NCI-H2171 (cell line): Measurements from ENCODE around the gene CYP27B1.
"Not testable (repeated sequence)": the region's sequence is repeated elsewhere in the genome, so short reads cannot be mapped to it uniquely, and the experiment has no call there.

Experiments used
- DNase-seq: peaks from one replicate; lab custom pipeline; 2025; lab: John Stamatoyannopoulos, UW

CYP27B1 gene

DNA sequence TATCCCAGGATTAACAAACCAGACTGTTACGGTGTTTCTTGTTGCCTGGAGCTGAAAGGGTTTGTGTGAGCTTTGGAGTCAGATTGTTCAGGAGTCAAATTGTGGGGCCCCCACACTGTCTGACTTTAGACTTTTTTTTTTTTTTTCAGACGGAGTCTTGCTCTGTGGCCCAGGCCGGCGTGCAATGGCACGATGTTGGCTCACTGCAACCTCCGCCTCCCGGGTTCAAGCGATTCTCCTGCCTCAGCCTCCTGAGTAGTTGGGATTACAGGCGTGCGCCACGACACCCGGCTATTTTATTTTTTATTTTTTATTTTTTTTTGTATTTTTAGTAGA lies 16.6 kb upstream of the CYP27B1 start:
- no peak for DNase-seq

DNA sequence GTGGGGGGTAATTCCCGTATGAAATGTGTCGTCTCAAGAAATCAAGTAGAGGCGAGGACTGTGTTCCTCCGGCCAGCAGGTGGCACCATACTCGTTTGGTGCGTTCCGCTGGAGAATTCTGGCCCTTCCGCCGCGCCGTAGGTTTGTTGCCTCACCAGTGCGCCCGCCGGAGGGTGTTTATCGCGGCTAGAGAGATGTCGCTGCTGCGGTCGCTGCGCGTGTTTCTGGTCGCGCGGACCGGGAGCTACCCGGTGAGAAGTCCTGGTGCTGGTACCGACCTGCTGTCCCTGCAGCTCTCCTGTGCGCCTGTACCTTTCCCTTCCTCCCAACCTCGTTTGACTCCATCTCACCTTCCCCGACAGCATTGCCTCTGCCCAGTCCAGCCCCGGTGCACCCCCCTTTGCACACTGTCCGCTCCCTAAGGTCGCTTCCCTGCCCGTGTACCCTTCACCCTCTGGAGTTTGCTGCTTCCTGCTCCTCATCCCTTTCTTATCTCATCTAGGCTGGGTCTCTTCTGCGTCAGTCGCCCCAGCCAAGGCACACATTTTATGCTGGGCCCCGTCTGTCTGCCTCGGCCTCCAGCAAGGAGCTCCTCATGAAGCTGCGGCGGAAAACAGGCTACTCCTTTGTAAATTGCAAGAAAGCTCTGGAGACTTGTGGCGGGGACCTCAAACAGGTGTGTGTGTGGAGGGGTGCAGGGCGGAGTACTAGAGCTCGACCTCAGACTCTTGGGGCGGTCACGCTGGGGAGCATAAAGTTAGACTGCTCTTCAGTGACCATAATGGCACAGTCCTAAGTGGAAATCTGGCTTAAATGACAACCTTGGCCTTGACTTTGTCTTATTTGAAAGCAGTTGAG lies 16.0 kb upstream of the CYP27B1 start, which contains the start of gene TSFM:
TSFM (plus strand) TSS at position 180 of the 858 bp plus-strand sequence; CDS start at position 195, 15 bp downstream.
- DNase-seq, result peak; percentile 93

DNA sequence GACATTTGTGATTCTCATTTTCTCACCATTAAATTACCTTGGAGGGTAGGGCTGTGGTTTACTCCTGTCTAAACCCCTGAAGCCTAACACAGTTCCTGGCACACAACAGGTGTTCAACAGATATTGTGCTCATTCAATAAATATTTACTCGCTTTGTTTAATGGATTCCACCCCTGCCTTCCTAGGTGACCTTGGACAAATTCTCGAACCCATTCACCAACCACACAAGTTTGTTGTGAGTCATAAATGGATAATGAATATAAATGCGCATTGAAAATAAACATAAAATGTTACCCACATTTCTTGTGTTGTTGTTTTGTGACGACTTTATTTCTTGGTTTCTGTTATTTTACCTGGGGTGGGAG lies 15.3 kb upstream of the CYP27B1 start:
- no peak for DNase-seq

DNA sequence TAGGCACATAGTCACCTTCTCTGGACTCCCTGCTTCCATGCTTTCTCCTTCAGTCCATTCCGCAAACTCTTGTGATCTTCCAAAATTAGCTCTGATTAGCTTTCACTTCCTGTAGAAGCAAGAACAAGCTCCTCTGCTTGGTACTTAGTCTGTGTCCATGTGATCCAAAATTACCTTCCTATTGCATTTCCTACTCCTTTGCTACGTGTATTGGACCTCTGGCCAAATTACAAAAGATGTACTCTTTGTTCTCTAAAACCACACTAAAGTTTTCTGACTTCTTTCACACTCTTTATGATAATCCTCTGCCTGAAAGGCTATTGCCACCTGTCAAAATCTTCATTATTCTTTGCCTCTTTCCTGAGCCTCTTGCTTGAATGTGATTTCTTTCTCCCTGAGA lies 14.9 kb upstream of the CYP27B1 start:
- no peak for DNase-seq

DNA sequence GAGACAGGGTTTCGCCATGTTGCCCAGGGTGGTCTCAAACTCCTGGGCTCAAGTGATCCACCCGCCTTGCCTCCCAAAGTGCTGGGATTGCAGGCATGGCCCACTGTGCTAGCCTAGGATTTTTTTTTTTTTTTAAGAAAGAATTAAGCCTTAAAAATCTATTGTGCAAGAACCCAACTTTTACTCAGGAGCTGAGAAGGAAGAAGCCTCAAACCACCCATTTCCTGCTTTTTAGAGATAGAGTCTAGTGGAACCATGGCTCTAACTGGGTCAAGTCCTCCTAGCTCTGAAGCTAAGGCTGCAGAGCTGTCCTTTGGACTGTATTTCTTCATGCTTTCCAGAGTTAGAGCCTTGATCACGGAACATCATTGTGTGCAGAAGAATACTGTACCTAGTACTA lies 14.4 kb upstream of the CYP27B1 start:
- DNase-seq, result no peak

- DNase-seq, result no peak
Measured at GRCh38 chr12:57780284-57780897, 13.5 kb upstream of the CYP27B1 start.

- DNase-seq, result no peak
Measured at GRCh38 chr12:57779736-57780135, 12.9 kb upstream of the CYP27B1 start.

DNA sequence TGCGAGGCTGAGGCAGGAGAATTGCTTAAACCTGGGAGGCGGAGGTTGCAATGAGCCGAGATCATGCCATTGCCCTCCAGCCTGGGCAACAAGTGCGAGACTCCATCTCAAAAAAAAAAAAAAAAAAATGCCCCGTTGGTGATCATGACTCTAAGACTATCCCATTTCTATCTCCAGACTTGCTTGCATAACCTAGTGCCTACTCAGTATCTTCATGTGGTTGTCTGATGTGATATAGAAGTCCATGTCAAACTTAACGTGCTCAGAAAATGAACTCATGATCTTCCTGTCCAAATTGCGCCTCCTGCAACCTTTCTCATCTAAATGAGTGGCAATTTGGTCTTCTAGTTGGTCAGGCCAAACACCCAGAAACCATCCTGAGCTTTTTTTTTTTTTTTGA lies 11.0 kb upstream of the CYP27B1 start:
- no peak for DNase-seq

DNA sequence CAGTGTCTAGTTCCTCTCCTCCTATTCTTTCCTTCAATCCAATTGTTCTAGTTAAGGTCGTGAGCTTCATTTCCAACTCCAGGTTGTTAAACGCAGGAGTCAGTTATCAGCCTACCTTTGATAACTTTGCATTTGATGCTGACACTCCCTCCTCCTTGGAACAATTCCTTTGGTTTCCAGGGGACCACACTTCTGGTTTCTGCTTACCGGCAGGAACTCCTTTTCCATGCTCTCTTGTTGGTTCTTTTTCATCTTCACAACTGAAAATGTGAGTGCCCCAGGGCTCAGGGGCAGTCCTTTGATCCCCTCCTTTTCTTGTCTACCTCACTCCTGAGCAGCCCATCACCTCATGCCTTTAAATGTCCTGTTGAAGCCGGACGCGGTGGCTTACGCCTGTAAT lies 10.5 kb upstream of the CYP27B1 start:
- DNase-seq, result no peak

GRCh38 chr12:57776247-57776587 lies 9.3 kb upstream of the CYP27B1 start:
- no peak for DNase-seq

DNA sequence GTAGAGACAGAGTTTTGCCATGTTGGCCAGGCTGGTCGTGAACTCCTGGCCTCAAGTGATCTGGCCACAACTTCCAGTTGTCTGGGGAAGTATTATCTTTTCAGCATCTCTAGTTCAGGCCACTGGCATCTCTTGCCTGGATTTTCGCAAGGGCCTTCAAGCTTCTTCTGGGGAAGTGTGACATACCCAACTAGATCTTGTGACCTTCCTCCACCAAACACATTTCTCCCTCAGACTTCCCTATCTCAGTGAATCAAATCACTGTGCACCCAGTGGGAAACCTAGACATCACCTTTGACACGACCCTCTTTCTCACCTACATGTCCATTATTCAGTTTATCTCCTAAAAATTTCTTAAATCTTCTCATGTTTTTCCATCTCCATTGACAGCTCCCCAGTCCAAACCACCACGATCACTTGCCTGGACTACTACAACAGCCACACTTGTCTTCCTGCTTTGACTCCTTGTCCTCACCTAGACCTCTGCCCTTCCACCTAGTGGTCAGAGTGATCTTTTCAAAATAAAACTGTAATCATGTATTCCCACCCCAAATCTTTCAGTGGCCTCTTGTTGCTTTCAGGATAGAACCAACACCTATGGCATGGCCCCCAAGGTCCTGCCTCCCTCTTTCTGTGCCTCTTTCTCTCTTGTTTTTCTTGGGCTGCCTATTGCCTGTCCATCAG lies 8.8 kb upstream of the CYP27B1 start:
- no peak for DNase-seq

GRCh38 chr12:57775044-57775443 lies 8.2 kb upstream of the CYP27B1 start:
- DNase-seq, result no peak

GRCh38 chr12:57774634-57775033 lies 7.8 kb upstream of the CYP27B1 start:
- DNase-seq, result not testable (repeated sequence)

DNA sequence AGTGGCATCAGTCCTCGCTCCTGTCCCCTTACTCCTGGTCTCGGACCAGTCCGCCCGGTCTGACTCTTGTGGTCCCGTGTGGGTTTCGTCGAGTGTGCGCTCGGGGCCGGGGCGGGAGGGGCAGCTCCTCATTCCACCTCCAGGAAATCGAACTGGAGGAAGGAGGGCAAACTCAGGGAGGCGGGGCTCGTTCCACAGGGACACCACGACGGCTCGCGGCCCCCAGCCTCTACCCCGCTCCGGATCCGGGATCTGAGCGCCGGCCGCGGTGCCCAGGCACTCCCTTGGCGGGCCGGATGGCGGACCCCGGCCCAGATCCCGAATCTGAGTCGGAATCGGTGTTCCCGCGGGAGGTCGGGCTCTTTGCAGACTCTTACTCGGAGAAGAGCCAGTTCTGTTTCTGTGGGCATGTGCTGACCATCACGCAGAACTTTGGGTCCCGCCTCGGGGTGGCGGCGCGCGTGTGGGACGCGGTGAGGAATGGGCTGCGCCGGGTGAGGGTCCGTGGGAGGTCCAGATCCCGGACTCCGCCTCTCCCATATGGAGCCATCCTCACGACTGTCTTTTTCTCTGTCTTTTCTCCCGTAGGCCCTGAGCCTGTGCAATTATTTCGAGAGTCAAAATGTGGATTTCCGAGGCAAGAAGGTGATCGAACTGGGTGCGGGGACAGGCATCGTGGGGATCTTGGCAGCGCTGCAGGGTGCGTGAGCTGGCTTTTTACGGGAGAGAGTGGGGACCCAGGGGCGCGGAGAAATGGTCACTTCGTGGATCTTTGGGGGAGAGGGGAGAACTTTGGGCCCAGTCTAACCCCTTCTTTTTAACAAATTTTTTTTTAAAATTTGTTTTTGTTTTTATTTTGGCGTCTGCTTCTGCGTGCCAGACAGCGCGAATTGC lies 5.8 kb upstream of the CYP27B1 start, which contains the start of gene EEF1AKMT3:
EEF1AKMT3 (plus strand) TSS at position 186 of the 894 bp plus-strand sequence; CDS start at position 297, 111 bp downstream.
- DNase-seq, result peak; percentile 23

DNA sequence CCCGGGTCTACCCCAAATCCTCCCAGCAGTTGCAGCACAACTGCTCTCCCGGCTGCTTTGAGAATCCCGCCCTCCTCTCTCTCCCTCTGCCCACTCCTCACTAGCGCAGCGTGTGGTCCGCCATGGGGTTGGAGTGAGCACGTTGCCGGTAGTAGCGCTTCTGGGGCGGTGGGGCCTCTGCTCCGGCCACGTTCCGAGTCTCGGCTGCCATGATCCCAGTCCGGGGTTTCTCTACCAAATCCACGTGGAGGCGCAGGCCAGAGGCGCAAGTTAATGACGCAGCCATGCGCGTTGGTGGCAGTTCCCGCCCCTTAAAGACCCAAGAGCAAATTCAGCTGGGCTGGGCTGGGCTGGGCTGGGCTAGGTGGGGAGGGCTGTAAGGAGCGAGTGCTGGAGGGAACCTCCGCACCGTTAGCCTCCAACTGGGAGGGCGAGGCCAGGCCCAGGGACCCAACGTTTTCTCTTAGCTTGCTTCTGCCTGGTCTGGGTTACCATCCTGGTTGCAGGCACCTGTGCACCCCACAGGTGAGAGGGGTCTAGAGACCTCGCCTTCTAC lies 5.1 kb upstream of the CYP27B1 start, which contains the start of gene METTL1:
METTL1 (minus strand) TSS at position 233 of the 556 bp plus-strand sequence; CDS start at position 211, 22 bp downstream.
- peak; percentile 95 for DNase-seq

DNA sequence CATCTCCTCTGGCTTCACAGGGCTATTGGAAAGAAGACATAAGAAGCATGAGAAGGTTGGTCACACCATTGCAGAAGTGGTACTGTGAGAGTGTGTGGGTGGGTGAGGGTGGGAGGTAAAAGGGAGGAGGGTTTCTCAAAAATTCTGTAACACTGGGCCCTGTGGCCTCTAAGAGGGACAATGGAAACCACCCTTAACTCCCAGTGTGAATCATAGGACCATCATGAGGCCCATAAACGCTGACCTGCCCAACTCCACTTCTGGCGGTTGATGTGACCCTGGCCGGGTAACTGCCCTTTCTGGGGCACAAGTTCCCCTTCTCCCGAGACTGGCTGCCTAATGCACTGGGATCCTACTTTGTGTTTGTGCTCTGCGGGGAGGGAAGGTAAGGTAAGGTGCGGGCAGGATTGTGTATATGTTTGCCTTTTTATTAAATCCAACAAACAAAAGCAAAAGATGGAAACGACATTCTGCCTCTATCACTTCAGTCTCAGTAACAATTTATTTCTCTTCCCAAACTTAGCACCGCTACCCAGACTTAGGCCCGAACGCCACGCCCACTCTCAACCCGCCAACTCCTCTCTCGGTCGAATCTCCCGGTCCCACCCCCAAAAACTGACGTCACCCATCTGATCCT lies 4.5 kb upstream of the CYP27B1 start:
- DNase-seq, result peak; percentile 89

GRCh38 chr12:57770734-57771133 lies 3.9 kb upstream of the CYP27B1 start:
- no peak for DNase-seq

- no peak for DNase-seq
Measured at GRCh38 chr12:57769594-57769993, 2.7 kb upstream of the CYP27B1 start.

GRCh38 chr12:57767876-57768275 lies 998 bp upstream of the CYP27B1 start:
- DNase-seq, result no peak

DNA sequence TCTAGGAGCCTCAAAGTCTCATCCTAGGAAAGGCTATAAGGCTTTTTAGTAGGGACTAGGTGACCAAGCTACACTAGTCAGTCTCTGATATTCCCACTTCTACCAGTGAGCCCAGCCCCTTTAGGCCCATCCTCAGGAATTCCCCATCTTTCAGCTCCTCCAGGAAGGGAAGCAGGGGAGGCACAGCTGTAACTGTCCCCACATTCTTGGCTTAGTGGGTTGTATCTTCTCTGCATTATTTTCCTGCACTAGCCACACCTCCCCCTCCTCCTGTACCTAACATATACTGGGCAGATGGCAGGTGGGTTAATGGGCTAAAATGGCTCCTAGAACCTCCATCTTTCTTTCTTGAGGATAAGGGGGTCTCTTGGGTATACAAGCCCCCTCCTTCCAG lies 424 bp upstream of the CYP27B1 start:
- DNase-seq, result no peak
